H1 (cell line): ENCODE data around the gene ENAH. TPM values are rescaled to one million over a fixed set of nuclear protein-coding genes. Genes with fewer than 3 reads are reported as not detected.

Experiments used
- CTCF ChIA-PET: fragments of 300-600 bp; sonication (Branson Sonifier 250); formaldehyde crosslinking; loops from one replicate; lab custom pipeline; 2021; ENCODE audit not compliant: partially characterized antibody; lab: Charles Lee
- POLR2A ChIA-PET: fragments of 300-600 bp; sonication (Branson Sonifier 250); formaldehyde crosslinking; loops from one replicate; lab custom pipeline; 2021; ENCODE audit warnings: inconsistent platforms; ENCODE audit not compliant: partially characterized antibody; lab: Charles Lee
- DNase-seq, 2 experiments: peaks; one replicate each; pipeline versions ENCODE4 v3.0.0 to v3.0.0-alpha.2; 2010 to 2022; ENCODE audit warnings: low spot score in 2 of 2, low read depth in 1 of 2, mixed read lengths in 1 of 2
- FAIRE-seq: peaks from 2 replicates; lab custom pipeline; 2011; peaks lifted over from hg19 to GRCh38; lab: Jason Lieb, UNC
- H2AFZ ChIP-seq: 2 replicates; pipeline ENCODE4 v1.8.1; 2012; ENCODE audit warnings: low read length, inconsistent platforms
- H2AK5ac ChIP-seq: 2 replicates; pipeline ENCODE4 v1.6.1; 2013; ENCODE audit warnings: low read depth, low read length
- H2BK120ac ChIP-seq: replicated peaks from 2 replicates; pipeline ENCODE3; 2013; ENCODE audit warnings: low read depth, low read length, inconsistent platforms
- H2BK12ac ChIP-seq: 2 replicates; pipeline ENCODE4 v1.6.1; 2013; ENCODE audit warnings: low read depth, low read length
- H2BK15ac ChIP-seq: 2 replicates; pipeline ENCODE4 v1.6.1; 2013; ENCODE audit warnings: low read length
- H2BK20ac ChIP-seq: 2 replicates; pipeline ENCODE4 v1.6.1; 2013; ENCODE audit warnings: low read length
- H2BK5ac ChIP-seq: 2 replicates; pipeline ENCODE4 v1.6.1; 2013; ENCODE audit warnings: low read depth, low read length
- H3K14ac ChIP-seq: 2 replicates; pipeline ENCODE4 v1.6.1; 2013; ENCODE audit warnings: inconsistent platforms; ENCODE audit not compliant: insufficient read length
- H3K18ac ChIP-seq: 2 replicates; pipeline ENCODE4 v1.6.1; 2013; ENCODE audit warnings: low read length; ENCODE audit errors: extremely low read depth
- H3K23ac ChIP-seq: 2 replicates; pipeline ENCODE4 v1.6.1; 2013; ENCODE audit warnings: inconsistent platforms; ENCODE audit not compliant: insufficient read length
- H3K23me2 ChIP-seq: 2 replicates; pipeline ENCODE4 v1.6.1; 2013; ENCODE audit warnings: low read depth, low read length
- H3K27ac ChIP-seq: 2 replicates; pipeline ENCODE4 v1.6.1; 2011; ENCODE audit warnings: low read depth, low read length, inconsistent platforms
- H3K27me3 ChIP-seq, 4 experiments: replicated peaks in 1 of 4; 1 replicate in 1 of 4; 2 replicates in 3 of 4; pipeline versions ENCODE4 v1.6.1 to v1.8.1; 2011 to 2013; ENCODE audit warnings: low read length in 3 of 4, mild to moderate bottlenecking in 3 of 4, inconsistent platforms in 2 of 4, mixed read lengths in 2 of 4, moderate library complexity in 1 of 4; ENCODE audit not compliant: control insufficient read depth in 3 of 4, insufficient read depth in 3 of 4; ENCODE audit errors: extremely low read depth in 1 of 4
- H3K36me3 ChIP-seq, 4 experiments: 2 replicates each; pipeline versions ENCODE4 v1.6.1 to v1.8.1; 2011 to 2013; ENCODE audit warnings: mild to moderate bottlenecking in 4 of 4, low read length in 3 of 4, moderate library complexity in 2 of 4, control low read depth in 1 of 4, inconsistent platforms in 1 of 4; ENCODE audit not compliant: insufficient read depth in 4 of 4, control insufficient read depth in 2 of 4
- H3K4ac ChIP-seq: replicated peaks from 2 replicates; pipeline ENCODE3; 2013; ENCODE audit warnings: low read length, low read depth, mixed read lengths, inconsistent platforms; ENCODE audit not compliant: insufficient read length
- H3K4me1 ChIP-seq, 4 experiments: replicated peaks in 1 of 4; 1 replicate in 1 of 4; 2 replicates in 3 of 4; pipeline versions ENCODE4 v1.6.1 to v1.8.1; 2011 to 2013; ENCODE audit warnings: low read length in 3 of 4, inconsistent platforms in 2 of 4, mixed read lengths in 1 of 4; ENCODE audit not compliant: insufficient read depth in 4 of 4, control insufficient read depth in 3 of 4
- H3K4me2 ChIP-seq, 2 experiments: 2 replicates each; pipeline versions ENCODE4 v1.6.1 to v1.8.1; 2011 to 2013; ENCODE audit warnings: low read depth in 2 of 2, low read length in 2 of 2, control low read depth in 1 of 2, inconsistent platforms in 1 of 2, mild to moderate bottlenecking in 1 of 2; ENCODE audit not compliant: insufficient read depth in 1 of 2
- H3K4me3 ChIP-seq, 4 experiments: fragments of 200-600, 300-600 bp in 1 of 4; sonication (generic), shearing (Covaris generic), sonication (Bioruptor Twin) in 1 of 4; 2 replicates each; pipeline versions ENCODE4 v1.5.1 to v1.8.1; 2011 to 2016; ENCODE audit warnings: low read length in 4 of 4, low read depth in 3 of 4, control low read depth in 2 of 4, inconsistent platforms in 2 of 4, mild to moderate bottlenecking in 2 of 4, mixed read lengths in 1 of 4, moderate library complexity in 1 of 4; ENCODE audit not compliant: insufficient read depth in 2 of 4; ENCODE audit errors: extremely low read depth in 1 of 4
- H3K56ac ChIP-seq: replicated peaks from 2 replicates; pipeline ENCODE3; 2013; ENCODE audit warnings: low read depth, mild to moderate bottlenecking, mixed read lengths, low read length, inconsistent platforms; ENCODE audit not compliant: insufficient read length
- H3K79me1 ChIP-seq: 2 replicates; pipeline ENCODE4 v1.6.1; 2013; ENCODE audit warnings: low read depth, low read length, control low read depth
- H3K79me2 ChIP-seq, 2 experiments: 2 replicates each; pipeline versions ENCODE4 v1.6.1 to v1.8.1; 2012 to 2013; ENCODE audit warnings: low read length in 2 of 2, mild to moderate bottlenecking in 2 of 2, inconsistent platforms in 1 of 2; ENCODE audit not compliant: insufficient read depth in 2 of 2, control insufficient read depth in 1 of 2
- H3K9ac ChIP-seq, 4 experiments: replicated peaks in 1 of 4; 1 replicate in 1 of 4; 2 replicates in 3 of 4; pipeline versions ENCODE4 v1.6.1 to v1.8.1; 2011 to 2013; ENCODE audit warnings: low read depth in 3 of 4, low read length in 3 of 4, control low read depth in 2 of 4, mild to moderate bottlenecking in 2 of 4, moderate library complexity in 2 of 4, inconsistent platforms in 1 of 4; ENCODE audit errors: extremely low read depth in 1 of 4
- H3K9me3 ChIP-seq, 2 experiments: 2 replicates each; pipeline versions ENCODE4 v1.6.1 to v1.8.1; 2012 to 2013; ENCODE audit warnings: mild to moderate bottlenecking in 2 of 2, moderate library complexity in 2 of 2, control low read depth in 1 of 2, inconsistent platforms in 1 of 2, low read depth in 1 of 2, low read length in 1 of 2, mixed read lengths in 1 of 2; ENCODE audit not compliant: insufficient read depth in 2 of 2
- H4K20me1 ChIP-seq, 2 experiments: replicated peaks in 1 of 2; 2 replicates each; pipeline versions ENCODE3 to v1.8.1; 2011 to 2013; ENCODE audit warnings: inconsistent platforms in 2 of 2, low read length in 2 of 2, mild to moderate bottlenecking in 1 of 2; ENCODE audit not compliant: insufficient read depth in 2 of 2, control insufficient read depth in 1 of 2
- H4K5ac ChIP-seq: 2 replicates; pipeline ENCODE4 v1.6.1; 2013; ENCODE audit warnings: low read length, low read depth, mixed read lengths, inconsistent platforms; ENCODE audit not compliant: insufficient read length
- H4K8ac ChIP-seq: 2 replicates; pipeline ENCODE4 v1.8.0; 2013; ENCODE audit warnings: mild to moderate bottlenecking, moderate library complexity, low read length, inconsistent platforms; ENCODE audit not compliant: insufficient read depth; ENCODE audit errors: extremely low read depth
- H4K91ac ChIP-seq: replicated peaks from 2 replicates; pipeline ENCODE3; 2013; ENCODE audit warnings: low read length, mixed read lengths, inconsistent platforms; ENCODE audit not compliant: insufficient read length
- ASH2L ChIP-seq: fragments of 200-600, 300-600 bp; sonication (generic); IDR thresholded peaks from one replicate; pipeline ENCODE4 v1.7.1; 2017; ENCODE audit warnings: low read length
- CBX5 ChIP-seq: fragments of 300-800, 300-1000 bp; sonication (generic); IDR thresholded peaks from 2 replicates; pipeline ENCODE4 v1.7.1; 2016; ENCODE audit warnings: antibody characterized with exemption, low read length, low read depth
- CREB1 ChIP-seq: IDR thresholded peaks from 2 replicates; pipeline ENCODE4 v1.6.1; 2012; ENCODE audit warnings: inconsistent platforms
- EGR1 ChIP-seq: IDR thresholded peaks from 2 replicates; pipeline ENCODE4 v1.6.1; 2011; ENCODE audit warnings: low read depth, low read length, borderline replicate concordance
- EP300 ChIP-seq, 2 experiments: IDR thresholded peaks; 1 replicate in 1 of 2; 2 replicates in 1 of 2; pipeline ENCODE4 v1.6.1; 2011 to 2012; ENCODE audit warnings: low read depth in 2 of 2, low read length in 2 of 2, mild to moderate bottlenecking in 2 of 2, borderline replicate concordance in 1 of 2, inconsistent platforms in 1 of 2, moderate library complexity in 1 of 2
- JUN ChIP-seq: IDR thresholded peaks from 2 replicates; pipeline ENCODE4 v1.6.1; 2011; ENCODE audit warnings: low read depth, mild to moderate bottlenecking, improper control_type of control experiment, low read length
- POLR2AphosphoS5 ChIP-seq: IDR thresholded peaks from 2 replicates; pipeline ENCODE4 v1.6.1; 2011; ENCODE audit warnings: low read depth, low read length
- SIN3A ChIP-seq, 2 experiments: IDR thresholded peaks in 1 of 2; conservative IDR thresholded peaks in 1 of 2; 2 replicates each; pipeline ENCODE4 v1.6.1; 2011 to 2012; ENCODE audit warnings: low read length in 2 of 2, improper control_type of control experiment in 1 of 2, low read depth in 1 of 2, mild to moderate bottlenecking in 1 of 2
- SIX5 ChIP-seq: IDR thresholded peaks from 2 replicates; pipeline ENCODE4 v1.6.1; 2011; ENCODE audit warnings: mild to moderate bottlenecking, low read depth, low read length
- YY1 ChIP-seq: IDR thresholded peaks from 2 replicates; pipeline ENCODE4 v1.6.1; 2011; ENCODE audit warnings: low read depth, mild to moderate bottlenecking, low read length
- WGBS, 2 experiments: shearing (Covaris generic) in 1 of 2; methylation state at CpG; one replicate each; pipeline versions ENCODE4 v1.1.6 to v1.1.7; 2013 to 2015; ENCODE audit warnings: low lambda C conversion rate in 2 of 2, mixed read lengths in 2 of 2, inconsistent platforms in 1 of 2, low coverage in 1 of 2, missing lambda C conversion rate in 1 of 2; ENCODE audit not compliant: insufficient replicate concordance in 2 of 2, insufficient coverage in 1 of 2, insufficient read length in 1 of 2; ENCODE audit errors: extremely low coverage in 1 of 2, missing lambda C conversion rate in 1 of 2; 5-methylcytosine and 5-hydroxymethylcytosine counted together
- polyA plus RNA-seq, 7 experiments: library from polyadenylated mRNA; depleted of rRNA in 3 of 7; stranded (reverse) in 5 of 7; unstranded in 2 of 7; fragments of >200 nt in 5 of 7; fragments of 200-250 nt in 2 of 7; gene quantifications; 1 replicate in 5 of 7; 2 replicates in 1 of 7; 4 replicates in 1 of 7; pipeline versions ENCODE4 v1.2.1 to v1.2.3, GENCODE V29; 2011 to 2013; ENCODE audit warnings: missing spikeins in 2 of 7, mixed read lengths in 2 of 7
- total RNA-seq: library from RNA; stranded (reverse); fragmentation: NEBNext Ultra II Directional; extraction: Animal tissue kit (Norgen Biotek cat#: 25700); gene quantifications from 2 replicates; pipeline ENCODE4 v1.2.1, GENCODE V29; 2021
- TF ChIP-seq, protein P1 (sequence below), 3 experiments: IDR thresholded peaks; 1 replicate in 2 of 3; 2 replicates in 1 of 3; pipeline versions ENCODE4 v1.5.1 to v1.6.1; 2011; ENCODE audit warnings: low read length in 3 of 3, mild to moderate bottlenecking in 3 of 3, inconsistent platforms in 2 of 3, low read depth in 1 of 3, moderate library complexity in 1 of 3; ENCODE audit not compliant: insufficient read depth in 1 of 3; ENCODE audit errors: control extremely low read depth in 1 of 3
- TF ChIP-seq, protein P2 (sequence below): IDR thresholded peaks from 2 replicates; pipeline ENCODE4 v1.6.1; 2012; ENCODE audit warnings: inconsistent platforms

The ENAH gene
- total and polyA plus RNA-seq, 2 of the 8 experiments (the other 6 are each of a cell fraction or from before 2014, with no cell fraction given) = 39.1 to 335 TPM

DNA sequence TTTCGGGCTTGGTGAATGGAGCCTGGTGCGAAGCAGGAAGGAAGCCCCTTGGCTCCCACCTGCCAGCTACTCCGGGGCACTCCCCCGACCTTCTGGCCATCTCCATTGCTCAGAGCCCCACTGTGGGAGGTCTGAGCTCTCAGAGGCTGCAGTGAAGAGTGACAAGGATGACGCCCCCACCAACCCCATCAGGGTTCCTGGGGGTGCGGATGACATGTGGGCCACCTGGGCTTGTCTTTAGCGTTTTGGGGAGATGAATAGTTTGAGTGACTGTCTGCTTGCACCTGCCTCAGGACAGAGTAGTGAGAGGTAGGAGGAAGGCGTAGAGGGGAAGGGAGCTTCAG lies 181.8 kb downstream of the ENAH start:
- no peak overlapping the region for H3K4me3 ChIP-seq
- no peak overlapping the region for H4K5ac ChIP-seq
- H3K27ac ChIP-seq = no peak overlapping the region
- H2BK20ac ChIP-seq = no peak overlapping the region
- no peaks in the 10 kb centered on the region for H3K23me2 ChIP-seq
- 79% methylated on average over 8 of the region's 8 CpGs; no CpG with 5 or more reads in 1 of the 2 experiments for WGBS, 2 experiments
- H3K79me1 ChIP-seq = no peaks in the 10 kb centered on the region
- FAIRE-seq = no peak
- no peak overlapping the region for H3K18ac ChIP-seq
- ChIA-PET CTCF (interaction anchor here (0.6 to 18.7 kb wide), 13 partner anchors 10 to 514 kb away, joined by 3 to 229 read pairs (median 3); no protein-coding TSS in a partner anchor), POLR2A (no interaction called here)
- H3K14ac ChIP-seq = no peak overlapping the region
- no peak overlapping the region for H2BK5ac ChIP-seq
- H3K27me3 ChIP-seq = no peaks in the 10 kb centered on the region
- H4K91ac ChIP-seq = no peak overlapping the region
- H4K8ac ChIP-seq = no peak overlapping the region
- no peak overlapping the region for H3K9ac ChIP-seq
- no peak overlapping the region for H3K23ac ChIP-seq
- no peak overlapping the region for H2BK15ac ChIP-seq
- H2BK120ac ChIP-seq = no peak overlapping the region
- DNase-seq = peak in 1 of 2 experiments; percentile 41
- H3K4ac ChIP-seq = no peak overlapping the region
- no peak overlapping the region for H3K4me2 ChIP-seq
- H3K56ac ChIP-seq = no peak overlapping the region
- no peaks in the 10 kb centered on the region for H3K36me3 ChIP-seq
- H3K4me1 ChIP-seq = peaks cover 0 to 6% (median 1%) of the 10 kb centered on the region in 4 experiments; a peak in 4 of 7 replicates
- no peak overlapping the region for H2AFZ ChIP-seq
- H3K9me3 ChIP-seq = no peaks in the 10 kb centered on the region
- no peaks in the 10 kb centered on the region for H3K79me2 ChIP-seq
- no peaks in the 10 kb centered on the region for H4K20me1 ChIP-seq
- no peak overlapping the region for H2AK5ac ChIP-seq
- H2BK12ac ChIP-seq = no peak overlapping the region
- TF ChIP-seq, protein P1, sequence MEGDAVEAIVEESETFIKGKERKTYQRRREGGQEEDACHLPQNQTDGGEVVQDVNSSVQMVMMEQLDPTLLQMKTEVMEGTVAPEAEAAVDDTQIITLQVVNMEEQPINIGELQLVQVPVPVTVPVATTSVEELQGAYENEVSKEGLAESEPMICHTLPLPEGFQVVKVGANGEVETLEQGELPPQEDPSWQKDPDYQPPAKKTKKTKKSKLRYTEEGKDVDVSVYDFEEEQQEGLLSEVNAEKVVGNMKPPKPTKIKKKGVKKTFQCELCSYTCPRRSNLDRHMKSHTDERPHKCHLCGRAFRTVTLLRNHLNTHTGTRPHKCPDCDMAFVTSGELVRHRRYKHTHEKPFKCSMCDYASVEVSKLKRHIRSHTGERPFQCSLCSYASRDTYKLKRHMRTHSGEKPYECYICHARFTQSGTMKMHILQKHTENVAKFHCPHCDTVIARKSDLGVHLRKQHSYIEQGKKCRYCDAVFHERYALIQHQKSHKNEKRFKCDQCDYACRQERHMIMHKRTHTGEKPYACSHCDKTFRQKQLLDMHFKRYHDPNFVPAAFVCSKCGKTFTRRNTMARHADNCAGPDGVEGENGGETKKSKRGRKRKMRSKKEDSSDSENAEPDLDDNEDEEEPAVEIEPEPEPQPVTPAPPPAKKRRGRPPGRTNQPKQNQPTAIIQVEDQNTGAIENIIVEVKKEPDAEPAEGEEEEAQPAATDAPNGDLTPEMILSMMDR (IDR thresholded peaks at IDR 0.05; ENCODE audit: control extremely low read depth in 1 of 3, insufficient read depth in 1 of 3, low read depth in 1 of 3, low read length in 3 of 3) = no peak
- TF ChIP-seq EP300 (IDR thresholded peaks at IDR 0.05; ENCODE audit: borderline replicate concordance in 1 of 2, low read depth in 2 of 2, low read length in 2 of 2) (no peak), SIN3A (conservative IDR thresholded peaks at IDR 0.05 in 1 of 2, IDR thresholded peaks at IDR 0.05 in 1 of 2; ENCODE audit: low read depth in 1 of 2, low read length in 2 of 2) (no peak), CREB1 (no peak), ASH2L (no peak), JUN (no peak), CBX5 (no peak), POLR2AphosphoS5 (no peak), YY1 (no peak), EGR1 (no peak), SIX5 (no peak)
- TF ChIP-seq, protein P2, sequence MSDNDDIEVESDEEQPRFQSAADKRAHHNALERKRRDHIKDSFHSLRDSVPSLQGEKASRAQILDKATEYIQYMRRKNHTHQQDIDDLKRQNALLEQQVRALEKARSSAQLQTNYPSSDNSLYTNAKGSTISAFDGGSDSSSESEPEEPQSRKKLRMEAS = no peak
